ENCODE data around the gene CTNNBIP1.

CTNNBIP1 gene

DNA sequence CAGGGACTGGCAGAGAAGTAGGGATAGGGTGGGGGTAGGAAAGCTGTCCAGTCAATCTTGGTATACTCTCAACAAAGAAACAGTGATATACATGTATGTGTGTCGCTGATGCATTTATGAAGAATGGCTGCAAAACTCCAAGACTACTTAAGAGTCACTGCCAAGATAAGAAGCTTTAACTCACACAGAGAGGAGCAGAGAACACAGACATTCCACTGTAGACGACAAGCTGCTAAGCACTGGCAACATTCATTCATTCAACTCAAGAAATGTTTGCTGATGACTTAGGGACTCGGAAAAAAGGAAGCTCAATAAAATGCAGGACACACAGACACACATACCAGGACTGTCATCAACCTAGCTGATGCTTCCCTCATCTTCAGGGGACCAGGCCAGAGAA, 5.5 kb downstream of the CTNNBIP1 start (continued):
- TF ChIP-seq, protein P1, sequence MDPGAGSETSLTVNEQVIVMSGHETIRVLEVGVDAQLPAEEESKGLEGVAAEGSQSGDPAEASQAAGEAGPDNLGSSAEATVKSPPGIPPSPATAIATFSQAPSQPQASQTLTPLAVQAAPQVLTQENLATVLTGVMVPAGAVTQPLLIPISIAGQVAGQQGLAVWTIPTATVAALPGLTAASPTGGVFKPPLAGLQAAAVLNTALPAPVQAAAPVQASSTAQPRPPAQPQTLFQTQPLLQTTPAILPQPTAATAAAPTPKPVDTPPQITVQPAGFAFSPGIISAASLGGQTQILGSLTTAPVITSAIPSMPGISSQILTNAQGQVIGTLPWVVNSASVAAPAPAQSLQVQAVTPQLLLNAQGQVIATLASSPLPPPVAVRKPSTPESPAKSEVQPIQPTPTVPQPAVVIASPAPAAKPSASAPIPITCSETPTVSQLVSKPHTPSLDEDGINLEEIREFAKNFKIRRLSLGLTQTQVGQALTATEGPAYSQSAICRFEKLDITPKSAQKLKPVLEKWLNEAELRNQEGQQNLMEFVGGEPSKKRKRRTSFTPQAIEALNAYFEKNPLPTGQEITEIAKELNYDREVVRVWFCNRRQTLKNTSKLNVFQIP (CRISPR knock-in tag; IDR thresholded peaks at IDR 0.05; ENCODE audit: borderline replicate concordance, low read depth): no peak
- TF ChIP-seq ESRRG (CRISPR knock-in tag; IDR thresholded peaks at IDR 0.05): no peak
- no peak for TF ChIP-seq OSR1 (CRISPR knock-in tag; IDR thresholded peaks at IDR 0.05)
- no peak for TF ChIP-seq ZNF70 (CRISPR knock-in tag; IDR thresholded peaks at IDR 0.05)
- no peak for TF ChIP-seq ZNF565 (CRISPR knock-in tag; conservative IDR thresholded peaks at IDR 0.05; ENCODE audit: low read depth)
- no peak for TF ChIP-seq TCF4 (CRISPR knock-in tag; IDR thresholded peaks at IDR 0.05; ENCODE audit: borderline replicate concordance)

- ATAC-seq: no peak
- TF ChIP-seq PPARA (CRISPR knock-in tag; IDR thresholded peaks at IDR 0.05; ENCODE audit: borderline replicate concordance) (no peak), RARB (CRISPR knock-in tag; IDR thresholded peaks at IDR 0.05) (no peak), ISL1 (CRISPR knock-in tag; IDR thresholded peaks at IDR 0.05) (no peak), OSR1 (CRISPR knock-in tag; IDR thresholded peaks at IDR 0.05) (no peak), TCF4 (CRISPR knock-in tag; IDR thresholded peaks at IDR 0.05; ENCODE audit: borderline replicate concordance) (no peak), ZC3H10 (CRISPR knock-in tag; IDR thresholded peaks at IDR 0.05) (no peak), ZNF565 (CRISPR knock-in tag; conservative IDR thresholded peaks at IDR 0.05; ENCODE audit: low read depth) (no peak), GLIS3 (CRISPR knock-in tag; IDR thresholded peaks at IDR 0.05) (no peak), CSDC2 (CRISPR knock-in tag; IDR thresholded peaks at IDR 0.05) (no peak), ZNF8 (CRISPR knock-in tag; IDR thresholded peaks at IDR 0.05) (no peak), ZNF70 (CRISPR knock-in tag; IDR thresholded peaks at IDR 0.05) (no peak), ZFP30 (CRISPR knock-in tag; IDR thresholded peaks at IDR 0.05) (no peak), SNAI2 (CRISPR knock-in tag; IDR thresholded peaks at IDR 0.05) (no peak), ARNTL (CRISPR knock-in tag; IDR thresholded peaks at IDR 0.05; ENCODE audit: borderline replicate concordance, low read depth) (no peak), ESRRG (CRISPR knock-in tag; IDR thresholded peaks at IDR 0.05) (no peak), TOX (CRISPR knock-in tag; IDR thresholded peaks at IDR 0.05; ENCODE audit: borderline replicate concordance) (no peak), CSRNP3 (CRISPR knock-in tag; IDR thresholded peaks at IDR 0.05) (no peak)
- TF ChIP-seq, protein P1 (CRISPR knock-in tag; IDR thresholded peaks at IDR 0.05; ENCODE audit: borderline replicate concordance, low read depth): no peak
- TF ChIP-seq, protein P2, sequence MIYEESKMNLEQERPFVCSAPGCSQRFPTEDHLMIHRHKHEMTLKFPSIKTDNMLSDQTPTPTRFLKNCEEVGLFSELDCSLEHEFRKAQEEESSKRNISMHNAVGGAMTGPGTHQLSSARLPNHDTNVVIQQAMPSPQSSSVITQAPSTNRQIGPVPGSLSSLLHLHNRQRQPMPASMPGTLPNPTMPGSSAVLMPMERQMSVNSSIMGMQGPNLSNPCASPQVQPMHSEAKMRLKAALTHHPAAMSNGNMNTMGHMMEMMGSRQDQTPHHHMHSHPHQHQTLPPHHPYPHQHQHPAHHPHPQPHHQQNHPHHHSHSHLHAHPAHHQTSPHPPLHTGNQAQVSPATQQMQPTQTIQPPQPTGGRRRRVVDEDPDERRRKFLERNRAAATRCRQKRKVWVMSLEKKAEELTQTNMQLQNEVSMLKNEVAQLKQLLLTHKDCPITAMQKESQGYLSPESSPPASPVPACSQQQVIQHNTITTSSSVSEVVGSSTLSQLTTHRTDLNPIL (CRISPR knock-in tag; IDR thresholded peaks at IDR 0.05; ENCODE audit: low read depth): no peak
Measured at GRCh38 chr1:9903801-9904527, 6.1 kb downstream of the CTNNBIP1 start.

DNA sequence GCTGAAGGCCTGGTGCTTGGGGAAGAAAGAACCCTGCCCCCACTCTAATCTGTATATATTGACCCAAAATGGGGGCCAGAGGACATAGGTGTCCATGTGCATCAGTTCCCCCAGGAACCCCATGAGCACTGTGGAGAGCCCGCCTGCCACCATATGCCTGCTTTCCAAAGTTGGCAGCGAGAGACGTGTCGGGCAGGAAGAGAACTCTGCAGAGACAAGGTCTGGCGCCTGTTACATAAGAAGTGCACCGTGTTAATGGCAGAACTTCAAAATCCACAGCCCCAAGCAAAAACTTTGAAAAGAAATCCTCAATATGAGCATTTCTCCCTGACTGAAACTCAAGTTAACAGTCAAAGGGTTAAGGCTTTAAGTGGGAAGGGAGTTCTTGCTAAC, 8.0 kb downstream of the CTNNBIP1 start:
- no peak for ATAC-seq
- TF ChIP-seq ISL1 (CRISPR knock-in tag; IDR thresholded peaks at IDR 0.05) (no peak), TOX (CRISPR knock-in tag; IDR thresholded peaks at IDR 0.05; ENCODE audit: borderline replicate concordance) (no peak), SNAI2 (CRISPR knock-in tag; IDR thresholded peaks at IDR 0.05) (no peak), ZFP3 (CRISPR knock-in tag; IDR thresholded peaks at IDR 0.05) (no peak), CSRNP3 (CRISPR knock-in tag; IDR thresholded peaks at IDR 0.05) (no peak), ZC3H10 (CRISPR knock-in tag; IDR thresholded peaks at IDR 0.05) (no peak), OSR1 (CRISPR knock-in tag; IDR thresholded peaks at IDR 0.05) (no peak), TSHZ2 (CRISPR knock-in tag; IDR thresholded peaks at IDR 0.05) (no peak), CSDC2 (CRISPR knock-in tag; IDR thresholded peaks at IDR 0.05) (no peak), ARNTL (CRISPR knock-in tag; IDR thresholded peaks at IDR 0.05; ENCODE audit: borderline replicate concordance, low read depth) (no peak), RARB (CRISPR knock-in tag; IDR thresholded peaks at IDR 0.05) (no peak), ESRRG (CRISPR knock-in tag; IDR thresholded peaks at IDR 0.05) (no peak)
- TF ChIP-seq, protein P1 (CRISPR knock-in tag; IDR thresholded peaks at IDR 0.05; ENCODE audit: borderline replicate concordance, low read depth): no peak
